HFF-Myc (cell line): ENCODE measurements around the gene BMP8A.
"Not testable (repeated sequence)": the region's sequence is repeated elsewhere in the genome, so short reads cannot be mapped to it uniquely, and the experiment has no call there.

Experiments
- DNase-seq: peaks from one replicate; pipeline ENCODE4 v3.0.0-alpha.2; 2011; ENCODE audit warnings: low read depth; ENCODE audit errors: extremely low read depth
- H3K4me3 ChIP-seq: replicated peaks from 2 replicates; pipeline ENCODE4 v1.5.1; 2011; ENCODE audit warnings: low read depth, mild to moderate bottlenecking, control low read depth, low read length
- TF ChIP-seq, protein P1 (sequence below): IDR thresholded peaks from 2 replicates; pipeline ENCODE4 v1.5.1; 2012; ENCODE audit warnings: mild to moderate bottlenecking, low read depth, low read length, control low read depth; ENCODE audit errors: missing control alignments

The BMP8A gene

DNA sequence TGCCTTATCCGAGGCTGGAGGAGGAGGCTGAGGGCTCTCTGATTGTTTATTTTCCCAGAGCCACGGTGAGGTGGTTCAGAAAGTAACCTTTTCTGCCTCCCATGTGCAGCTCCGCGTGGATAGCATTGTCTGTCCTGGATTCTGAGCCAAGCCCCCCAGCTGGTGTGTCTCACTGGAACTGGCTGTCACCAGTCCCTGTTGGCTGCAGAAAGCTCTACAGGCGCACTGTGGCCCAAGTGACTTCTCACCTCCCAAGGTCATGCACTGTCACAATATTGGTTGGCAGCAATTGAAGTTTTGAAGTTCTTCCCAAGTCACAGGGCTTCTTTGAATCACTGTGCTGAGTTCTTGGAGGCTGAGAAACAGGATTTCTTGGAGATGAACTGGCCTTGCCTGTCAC is 8.2 kb downstream of the BMP8A start:
- H3K4me3 ChIP-seq = no peak overlapping the region
- no peak for DNase-seq
- TF ChIP-seq, protein P1, sequence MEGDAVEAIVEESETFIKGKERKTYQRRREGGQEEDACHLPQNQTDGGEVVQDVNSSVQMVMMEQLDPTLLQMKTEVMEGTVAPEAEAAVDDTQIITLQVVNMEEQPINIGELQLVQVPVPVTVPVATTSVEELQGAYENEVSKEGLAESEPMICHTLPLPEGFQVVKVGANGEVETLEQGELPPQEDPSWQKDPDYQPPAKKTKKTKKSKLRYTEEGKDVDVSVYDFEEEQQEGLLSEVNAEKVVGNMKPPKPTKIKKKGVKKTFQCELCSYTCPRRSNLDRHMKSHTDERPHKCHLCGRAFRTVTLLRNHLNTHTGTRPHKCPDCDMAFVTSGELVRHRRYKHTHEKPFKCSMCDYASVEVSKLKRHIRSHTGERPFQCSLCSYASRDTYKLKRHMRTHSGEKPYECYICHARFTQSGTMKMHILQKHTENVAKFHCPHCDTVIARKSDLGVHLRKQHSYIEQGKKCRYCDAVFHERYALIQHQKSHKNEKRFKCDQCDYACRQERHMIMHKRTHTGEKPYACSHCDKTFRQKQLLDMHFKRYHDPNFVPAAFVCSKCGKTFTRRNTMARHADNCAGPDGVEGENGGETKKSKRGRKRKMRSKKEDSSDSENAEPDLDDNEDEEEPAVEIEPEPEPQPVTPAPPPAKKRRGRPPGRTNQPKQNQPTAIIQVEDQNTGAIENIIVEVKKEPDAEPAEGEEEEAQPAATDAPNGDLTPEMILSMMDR = no peak

DNA sequence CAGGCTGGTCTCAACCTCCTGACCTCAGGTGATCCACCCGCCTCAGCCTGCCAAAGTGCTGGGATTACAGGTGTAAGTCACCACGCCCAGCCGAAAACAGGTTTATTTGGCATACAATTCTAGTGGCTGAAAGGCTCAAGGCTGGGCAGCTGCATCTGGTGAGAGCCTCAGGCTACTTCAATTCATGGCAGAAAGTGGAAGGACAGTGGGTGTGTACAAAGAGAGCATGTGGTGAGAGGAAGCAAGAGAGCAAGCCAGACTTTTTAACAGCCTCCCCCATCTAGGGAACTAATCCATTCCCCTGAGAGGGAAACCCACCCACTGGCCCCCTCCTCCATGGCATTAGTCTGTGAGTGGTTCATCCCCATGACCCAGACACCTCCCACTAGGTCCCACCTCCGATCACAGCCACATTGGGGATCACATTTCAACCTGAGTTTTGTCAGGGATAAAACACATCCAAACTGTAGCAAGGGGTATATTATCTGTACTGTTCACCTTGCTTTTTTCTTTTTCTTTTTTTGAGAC is 9.5 kb downstream of the BMP8A start:
- no peak for DNase-seq
- TF ChIP-seq, protein P1 = no peak
- no peak overlapping the region for H3K4me3 ChIP-seq

DNA sequence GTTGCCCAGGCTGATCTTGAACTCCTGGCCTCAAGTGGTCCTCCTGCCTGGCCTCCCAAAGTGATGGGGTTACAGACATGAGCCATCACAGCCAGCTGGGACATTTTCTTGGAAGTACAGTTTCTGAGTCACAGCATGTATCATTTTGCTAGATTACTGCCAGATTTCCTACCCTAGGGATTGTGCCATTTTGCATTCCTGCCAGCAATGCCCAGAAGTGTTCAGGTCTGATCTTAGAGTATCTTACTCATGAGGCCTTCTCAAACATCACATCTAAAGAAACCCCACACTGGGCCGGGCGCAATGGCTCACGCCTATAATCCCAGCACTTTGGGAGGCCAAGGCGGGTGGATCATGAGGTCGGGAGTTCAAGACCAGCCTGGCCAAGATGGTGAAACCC is 10.2 kb downstream of the BMP8A start:
- TF ChIP-seq, protein P1 = no peak
- no peak for DNase-seq
- H3K4me3 ChIP-seq = no peak overlapping the region

DNA sequence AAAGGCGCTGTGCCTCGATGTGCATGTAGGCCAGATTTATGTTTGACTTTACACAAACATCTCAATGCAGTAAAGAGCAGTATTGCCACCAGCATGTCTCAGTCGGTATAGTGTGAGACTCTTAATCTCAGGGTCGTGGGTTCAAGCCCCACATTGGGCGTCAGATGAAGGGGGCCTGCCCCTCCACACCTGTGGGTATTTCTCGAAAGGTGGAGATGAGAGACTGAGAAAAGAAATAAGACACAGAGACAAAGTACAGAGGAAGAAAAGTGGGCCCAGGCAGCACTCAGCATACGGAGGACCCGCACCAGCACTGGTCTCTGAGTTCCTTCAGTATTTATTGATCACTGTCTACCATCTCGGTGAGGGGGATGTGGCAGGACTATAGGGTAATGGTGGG is 13.0 kb downstream of the BMP8A start:
- not testable (repeated sequence) for DNase-seq, H3K4me3 ChIP-seq

DNA sequence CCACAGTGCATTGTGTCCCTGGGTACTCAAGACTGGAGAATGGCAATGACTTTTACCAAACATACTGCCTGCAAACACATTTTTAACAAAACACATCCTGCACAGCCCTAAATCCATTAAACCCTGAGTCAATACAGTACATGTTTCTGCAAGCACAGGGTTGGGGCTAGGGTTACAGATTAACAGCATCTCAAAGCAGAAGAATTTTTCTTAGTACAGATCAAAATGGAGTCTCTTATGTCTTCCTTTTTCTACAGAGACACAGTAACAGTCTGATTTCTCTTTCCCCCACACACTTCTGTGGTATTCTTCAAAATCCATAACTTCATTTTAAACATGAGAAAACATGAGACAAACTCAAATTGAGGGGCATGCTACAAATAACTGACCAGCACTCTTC is 13.9 kb downstream of the BMP8A start:
- DNase-seq = no peak
- no peak overlapping the region for H3K4me3 ChIP-seq
- TF ChIP-seq, protein P1 = no peak

DNA sequence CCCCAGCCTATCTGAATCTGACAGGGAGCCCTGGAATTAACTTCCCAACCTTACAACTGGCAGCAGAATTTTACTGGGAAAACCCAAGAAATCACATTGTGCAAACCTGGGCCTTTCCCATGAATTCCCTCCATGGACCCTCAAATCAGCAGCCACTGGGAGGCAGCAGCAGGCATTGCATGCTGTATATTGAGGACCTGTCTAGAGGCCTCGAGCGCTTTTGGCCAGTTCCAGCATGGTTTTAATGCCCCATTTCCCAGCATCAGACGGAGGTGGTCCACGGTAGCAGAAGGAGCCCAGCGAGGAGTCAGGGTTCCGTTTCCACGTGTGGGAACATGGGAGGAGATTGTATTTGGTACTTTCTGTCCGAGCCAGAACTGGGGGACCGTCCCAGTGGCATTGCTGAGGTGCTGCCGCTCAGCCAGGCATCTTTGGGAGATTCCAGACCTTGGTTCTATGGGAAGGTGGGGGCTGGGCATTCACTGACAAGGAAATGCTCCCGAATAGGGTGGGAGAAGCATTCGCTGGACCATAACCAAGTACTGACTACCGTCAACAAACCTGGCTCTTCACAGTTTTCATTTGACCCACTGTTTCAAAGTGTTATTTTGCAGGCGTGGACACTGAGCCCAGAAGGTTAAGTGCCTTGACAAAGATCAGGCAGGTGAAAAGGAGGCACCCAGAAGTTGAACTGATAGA is 15.9 kb downstream of the BMP8A start:
- DNase-seq = no peak
- TF ChIP-seq, protein P1 = peak; percentile 42
- no peak overlapping the region for H3K4me3 ChIP-seq

DNA sequence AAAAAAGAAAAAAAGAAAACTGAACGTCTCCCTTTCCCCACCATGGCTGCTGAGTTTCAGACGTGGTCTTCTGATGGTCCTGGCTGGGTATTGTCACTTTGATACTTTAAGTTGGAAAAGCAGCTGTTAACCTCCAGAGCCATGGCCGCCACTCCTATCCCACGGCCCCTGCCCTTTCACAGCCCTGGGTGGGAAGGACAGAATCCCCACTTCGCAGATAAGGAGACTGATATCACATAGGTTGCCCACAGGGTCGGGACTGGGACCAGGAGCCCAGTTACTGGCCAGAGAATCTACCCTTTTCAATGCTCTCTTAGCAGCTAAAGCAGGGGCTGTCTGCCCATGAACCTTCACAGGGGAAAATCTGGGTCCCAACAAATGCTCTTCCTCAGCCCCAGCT is 16.8 kb downstream of the BMP8A start:
- TF ChIP-seq, protein P1 = no peak
- no peak overlapping the region for H3K4me3 ChIP-seq
- no peak for DNase-seq
